ENCODE results near the gene TCF25. TPM values are rescaled to one million over a fixed set of nuclear protein-coding genes. Genes with fewer than 3 reads are reported as not detected.

Gene TCF25, protein sequence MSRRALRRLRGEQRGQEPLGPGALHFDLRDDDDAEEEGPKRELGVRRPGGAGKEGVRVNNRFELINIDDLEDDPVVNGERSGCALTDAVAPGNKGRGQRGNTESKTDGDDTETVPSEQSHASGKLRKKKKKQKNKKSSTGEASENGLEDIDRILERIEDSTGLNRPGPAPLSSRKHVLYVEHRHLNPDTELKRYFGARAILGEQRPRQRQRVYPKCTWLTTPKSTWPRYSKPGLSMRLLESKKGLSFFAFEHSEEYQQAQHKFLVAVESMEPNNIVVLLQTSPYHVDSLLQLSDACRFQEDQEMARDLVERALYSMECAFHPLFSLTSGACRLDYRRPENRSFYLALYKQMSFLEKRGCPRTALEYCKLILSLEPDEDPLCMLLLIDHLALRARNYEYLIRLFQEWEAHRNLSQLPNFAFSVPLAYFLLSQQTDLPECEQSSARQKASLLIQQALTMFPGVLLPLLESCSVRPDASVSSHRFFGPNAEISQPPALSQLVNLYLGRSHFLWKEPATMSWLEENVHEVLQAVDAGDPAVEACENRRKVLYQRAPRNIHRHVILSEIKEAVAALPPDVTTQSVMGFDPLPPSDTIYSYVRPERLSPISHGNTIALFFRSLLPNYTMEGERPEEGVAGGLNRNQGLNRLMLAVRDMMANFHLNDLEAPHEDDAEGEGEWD
- 111 and 127 TPM in 2 replicates for total RNA-seq

DNA sequence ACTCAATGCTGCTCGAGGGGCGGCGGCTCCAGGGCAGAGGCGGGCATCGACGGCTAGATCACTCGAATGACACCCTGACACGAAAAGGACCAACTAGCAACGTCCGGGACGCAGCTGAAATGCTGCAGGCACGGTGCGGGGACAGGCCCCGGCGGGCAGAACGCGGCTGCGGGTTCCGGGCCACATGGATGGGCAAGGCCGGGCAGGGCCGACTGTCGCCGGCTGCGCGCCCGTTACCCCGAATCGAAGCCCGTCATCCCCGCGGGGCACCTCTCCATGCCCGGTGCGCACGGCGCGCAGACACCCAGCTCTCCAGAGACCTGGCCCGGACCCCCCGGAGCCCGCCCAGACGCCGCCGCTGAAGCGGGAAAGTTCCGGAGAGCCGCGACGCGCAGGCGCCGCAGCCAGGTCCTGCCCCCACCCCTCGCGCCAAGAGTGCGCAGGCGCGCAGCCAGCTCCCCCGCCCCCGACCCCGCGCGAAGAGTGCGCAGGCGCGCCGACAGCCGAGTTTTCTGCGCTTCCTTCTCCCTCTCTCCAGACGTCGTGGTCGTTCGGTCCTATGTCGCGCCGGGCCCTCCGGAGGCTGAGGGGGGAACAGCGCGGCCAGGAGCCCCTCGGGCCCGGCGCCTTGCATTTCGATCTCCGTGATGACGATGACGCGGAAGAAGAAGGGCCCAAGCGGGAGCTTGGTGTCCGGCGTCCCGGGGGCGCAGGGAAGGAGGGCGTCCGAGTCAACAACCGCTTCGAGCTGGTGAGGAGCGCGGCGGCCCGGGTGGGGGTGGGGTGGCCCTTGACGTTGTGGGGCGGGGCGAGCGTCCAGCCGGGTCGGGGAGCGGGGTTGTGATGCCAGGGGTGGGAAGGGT lies at the start of gene TCF25:
Gene TCF25 (plus strand): TSS at position 484 of the 863 bp plus-strand sequence. CDS start 76 bp downstream, at position 560.

DNA sequence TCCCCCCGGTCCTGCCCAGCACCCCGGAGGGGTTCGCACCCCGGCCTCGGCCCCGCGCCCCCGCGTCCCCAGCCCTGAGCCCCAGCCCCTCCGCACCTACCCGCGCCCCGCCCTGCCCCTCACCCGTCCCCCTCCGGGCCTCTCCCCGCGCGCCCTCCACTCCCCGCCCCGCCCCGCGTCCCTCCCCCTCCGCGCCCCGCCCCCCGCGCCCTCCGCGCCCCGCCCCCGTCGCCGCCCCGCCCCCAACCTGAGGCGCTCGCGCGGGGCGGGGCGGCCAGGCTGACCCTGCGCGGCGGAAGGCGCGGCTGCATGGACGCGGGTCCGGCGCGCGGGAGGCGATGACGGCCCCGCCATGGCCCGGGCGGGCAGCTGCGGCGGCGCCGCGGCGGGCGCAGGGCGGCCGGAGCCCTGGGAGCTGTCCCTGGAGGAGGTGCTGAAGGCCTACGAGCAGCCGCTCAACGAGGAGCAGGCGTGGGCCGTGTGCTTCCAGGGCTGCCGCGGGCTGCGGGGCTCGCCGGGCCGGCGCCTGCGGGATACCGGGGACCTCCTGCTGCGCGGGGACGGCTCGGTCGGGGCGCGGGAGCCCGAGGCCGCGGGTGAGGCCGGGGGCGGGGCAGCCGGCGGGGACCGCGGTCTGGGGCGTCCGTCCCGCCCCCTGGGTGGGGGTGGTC lies 45.1 kb upstream of the TCF25 start, which contains the start of gene SPIRE2:
Gene SPIRE2 (plus strand): TSS at position 277 of the 671 bp plus-strand sequence. CDS start 76 bp downstream, at position 353.

DNA sequence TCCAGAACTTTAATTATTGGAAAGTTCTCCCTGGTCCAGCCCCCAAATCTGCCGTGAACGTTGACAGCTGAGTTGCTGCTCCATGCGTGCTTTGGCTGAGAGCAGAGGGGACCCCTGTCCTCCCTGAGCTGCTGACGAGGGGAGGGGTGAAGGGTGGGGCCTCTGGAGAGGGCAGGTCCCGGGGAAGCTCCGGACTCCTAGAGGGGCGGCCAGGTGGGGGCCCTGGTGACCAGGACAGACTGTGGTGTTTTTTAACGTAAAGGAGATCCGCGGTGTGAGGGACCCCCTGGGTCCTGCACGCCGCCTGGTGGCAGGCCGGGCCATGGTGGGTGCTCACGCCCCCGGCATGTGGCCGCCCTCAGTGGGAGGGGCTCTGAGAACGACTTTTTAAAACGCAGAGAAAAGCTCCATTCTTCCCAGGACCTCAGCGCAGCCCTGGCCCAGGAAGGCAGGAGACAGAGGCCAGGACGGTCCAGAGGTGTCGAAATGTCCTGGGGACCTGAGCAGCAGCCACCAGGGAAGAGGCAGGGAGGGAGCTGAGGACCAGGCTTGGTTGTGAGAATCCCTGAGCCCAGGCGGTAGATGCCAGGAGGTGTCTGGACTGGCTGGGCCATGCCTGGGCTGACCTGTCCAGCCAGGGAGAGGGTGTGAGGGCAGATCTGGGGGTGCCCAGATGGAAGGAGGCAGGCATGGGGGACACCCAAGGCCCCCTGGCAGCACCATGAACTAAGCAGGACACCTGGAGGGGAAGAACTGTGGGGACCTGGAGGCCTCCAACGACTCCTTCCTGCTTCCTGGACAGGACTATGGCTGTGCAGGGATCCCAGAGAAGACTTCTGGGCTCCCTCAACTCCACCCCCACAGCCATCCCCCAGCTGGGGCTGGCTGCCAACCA lies 45.3 kb downstream of the TCF25 start, which contains the start of gene MC1R:
Gene MC1R (plus strand): TSS at position 410 of the 895 bp plus-strand sequence. CDS start 397 bp downstream, at position 807.

DNA sequence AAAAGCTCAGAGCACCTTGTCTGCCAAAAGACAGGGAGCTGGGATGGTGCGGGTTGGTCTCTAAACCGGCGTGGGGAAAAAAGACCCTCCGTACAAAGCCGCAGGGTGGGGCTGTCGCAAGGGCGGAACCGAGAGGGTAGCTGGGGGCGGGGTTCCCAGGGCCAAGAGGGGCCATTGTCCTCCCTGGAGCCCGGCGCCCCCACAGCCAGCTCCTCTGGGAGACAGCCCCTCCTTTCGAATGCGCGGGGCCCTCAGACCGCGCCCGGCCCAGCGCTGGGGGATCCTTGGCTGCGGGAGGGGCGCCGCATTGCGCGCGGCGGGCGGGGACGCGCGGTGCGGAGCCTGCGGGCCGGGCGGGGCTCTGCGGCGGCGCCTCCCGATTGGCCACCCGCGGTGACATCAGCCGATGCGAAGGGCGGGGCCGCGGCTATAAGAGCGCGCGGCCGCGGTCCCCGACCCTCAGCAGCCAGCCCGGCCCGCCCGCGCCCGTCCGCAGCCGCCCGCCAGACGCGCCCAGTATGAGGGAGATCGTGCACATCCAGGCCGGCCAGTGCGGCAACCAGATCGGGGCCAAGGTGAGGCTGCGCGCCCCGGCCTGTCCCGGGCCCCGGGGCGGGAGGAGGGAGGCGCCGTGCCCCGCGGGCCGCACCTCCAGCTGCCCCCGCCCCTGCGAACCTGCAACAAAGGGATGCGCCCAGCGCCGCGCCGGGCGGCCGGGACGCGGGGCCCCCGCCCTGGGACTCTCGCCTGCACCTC lies 49.7 kb downstream of the TCF25 start, which contains the start of gene TUBB3:
Gene TUBB3 (plus strand): TSS at position 459 of the 756 bp plus-strand sequence. CDS start 60 bp downstream, at position 519.

Other genes starting within 250 kb of the TCF25 start
- gene CHMP1A, start 215.9 kb upstream of the TCF25 start, total RNA-seq = 97.5 and 103 TPM in 2 replicates
- 3.6 and 5.2 TPM in 2 replicates for gene SPATA33, start 215.8 kb upstream of the TCF25 start, total RNA-seq
- 34.2 and 49.0 TPM in 2 replicates for gene CDK10, start 186.9 kb upstream of the TCF25 start, total RNA-seq
- 14.1 and 18.1 TPM in 2 replicates for gene SPATA2L, start 171.9 kb upstream of the TCF25 start, total RNA-seq
- 2.7 and 4.8 TPM in 2 replicates for gene VPS9D1, start 152.7 kb upstream of the TCF25 start, total RNA-seq
- gene ZNF276, start 152.1 kb upstream of the TCF25 start, total RNA-seq = 10.5 TPM in 2 replicates
- gene FANCA, start 56.9 kb upstream of the TCF25 start, total RNA-seq = 11.2 and 15.5 TPM in 2 replicates
- gene SPIRE2, start 45.1 kb upstream of the TCF25 start, total RNA-seq = 1.2 and 1.3 TPM in 2 replicates
- 3.9 and 4.1 TPM in 2 replicates for gene MC1R, start 45.3 kb downstream of the TCF25 start, total RNA-seq
- 105 and 143 TPM in 2 replicates for gene TUBB3, start 49.8 kb downstream of the TCF25 start, total RNA-seq
- 72.9 and 85.9 TPM in 2 replicates for gene DEF8, start 75.2 kb downstream of the TCF25 start, total RNA-seq
- 4.7 and 5.7 TPM in 2 replicates for gene DBNDD1, start 145.9 kb downstream of the TCF25 start, total RNA-seq
- not detected in 2 replicates for gene PRDM7, start 203.7 kb downstream of the TCF25 start, total RNA-seq

All from hair follicular keratinocyte (primary cell).